Activated CD4-positive, alpha-beta memory T cell treated with anti-CD3 and anti-CD28 coated beads for 36 hours (primary cell): Measurements from ENCODE around the gene TLE4. TPM values are rescaled to one million over a fixed set of nuclear protein-coding genes. Genes with fewer than 3 reads are reported as not detected.
A peak's percentile ranks its signal among the peaks of the same experiment; 100 is the strongest.

ENCODE experiments used
- CTCF ChIA-PET: fragments of 350-600 bp; sonication (Branson Sonifier 250); formaldehyde crosslinking; loops from one replicate; lab custom pipeline; 2021; ENCODE audit warnings: antibody characterized with exemption, inconsistent platforms; lab: Charles Lee
- POLR2A ChIA-PET: fragments of 350-600 bp; sonication (Branson Sonifier 250); formaldehyde crosslinking; loops from one replicate; lab custom pipeline; 2021; ENCODE audit warnings: antibody characterized with exemption; lab: Charles Lee
- DNase-seq: peaks from one replicate; pipeline ENCODE4 v3.0.0-alpha.2; 2020
- H3K27ac Mint-ChIP-seq: one replicate; pipeline ENCODE4 v1.8.0; 2021; ENCODE audit warnings: mixed read lengths
- H3K27me3 Mint-ChIP-seq: one replicate; pipeline ENCODE4 v1.8.0; 2021; ENCODE audit warnings: mixed read lengths
- H3K36me3 Mint-ChIP-seq: one replicate; pipeline ENCODE4 v1.8.0; 2021; ENCODE audit warnings: mixed read lengths
- H3K4me1 Mint-ChIP-seq: one replicate; pipeline ENCODE4 v1.8.0; 2021; ENCODE audit warnings: low read depth, mixed read lengths
- H3K4me3 Mint-ChIP-seq: one replicate; pipeline ENCODE4 v1.8.0; 2021; ENCODE audit warnings: mild to moderate bottlenecking, mixed read lengths
- H3K9me3 Mint-ChIP-seq: one replicate; pipeline ENCODE4 v1.8.0; 2021; ENCODE audit warnings: mixed read lengths
- intact Hi-C: fragments of 100-400 bp; cut with micrococcal nuclease; formaldehyde crosslinking; loops from one replicate; pipeline ENCODE4 v1.15.1; 2023
- total RNA-seq, 2 experiments: library from RNA; stranded (reverse); gene quantifications; one replicate each; pipeline ENCODE4 v1.2.3, GENCODE V29; 2021

TLE4 gene
- total RNA-seq, 2 experiments from 2014 or later, result 14.3 to 15.3 TPM

DNA sequence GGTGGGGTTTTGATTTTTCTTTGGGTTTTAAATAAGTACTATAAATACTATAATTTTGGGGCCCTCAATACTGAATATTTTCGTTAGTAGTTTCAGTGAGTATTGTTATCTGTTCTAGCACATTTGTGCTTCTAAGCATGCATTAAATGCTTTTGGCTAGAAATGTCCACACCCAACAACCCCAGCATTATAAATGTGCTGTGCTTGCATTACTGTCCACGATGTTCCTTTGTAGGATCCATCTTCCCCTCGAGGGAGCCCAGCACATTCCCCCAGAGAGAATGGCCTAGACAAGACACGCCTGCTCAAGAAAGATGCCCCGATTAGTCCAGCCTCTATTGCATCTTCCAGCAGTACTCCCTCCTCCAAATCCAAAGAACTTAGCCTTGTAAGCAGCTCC is 134.7 kb downstream of the TLE4 start:
- Mint-ChIP-seq H3K4me1 (no peaks in the 10 kb centered on the region), H3K4me3 (no peak overlapping the region), H3K27ac (no peak overlapping the region), H3K36me3 (peaks cover 39% of the 10 kb centered on the region), H3K27me3 (no peaks in the 10 kb centered on the region), H3K9me3 (no peaks in the 10 kb centered on the region)
- CTCF ChIA-PET, result no interaction called here
- no peak for DNase-seq
- intact Hi-C loops, result no loop called here
- POLR2A ChIA-PET, result no interaction called here

DNA sequence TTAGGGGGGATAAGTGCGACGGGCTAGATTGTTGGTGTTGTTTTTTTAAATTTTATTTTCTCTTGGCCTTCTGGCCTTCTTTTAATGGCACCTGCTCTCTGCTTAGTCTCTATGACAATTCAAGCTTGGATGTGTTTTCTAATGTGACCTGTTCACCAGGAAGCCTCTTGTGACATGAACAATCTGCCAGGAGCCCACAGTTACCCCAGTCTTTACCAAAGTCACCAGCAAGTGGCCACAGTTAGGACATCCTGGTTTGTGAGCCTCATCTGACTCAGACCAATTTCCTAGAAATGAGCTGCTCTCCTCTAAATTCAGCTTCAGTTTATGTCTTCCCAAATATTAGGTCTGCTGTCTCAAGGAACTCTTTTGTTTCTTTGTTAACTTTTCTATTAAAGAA is 135.8 kb downstream of the TLE4 start:
- Mint-ChIP-seq H3K36me3 (peaks cover 41% of the 10 kb centered on the region), H3K9me3 (no peaks in the 10 kb centered on the region), H3K27ac (no peak overlapping the region), H3K4me3 (no peak overlapping the region), H3K4me1 (no peaks in the 10 kb centered on the region), H3K27me3 (no peaks in the 10 kb centered on the region)
- ChIA-PET POLR2A (no interaction called here), CTCF (no interaction called here)
- no peak for DNase-seq
- intact Hi-C loops, result no loop called here

DNA sequence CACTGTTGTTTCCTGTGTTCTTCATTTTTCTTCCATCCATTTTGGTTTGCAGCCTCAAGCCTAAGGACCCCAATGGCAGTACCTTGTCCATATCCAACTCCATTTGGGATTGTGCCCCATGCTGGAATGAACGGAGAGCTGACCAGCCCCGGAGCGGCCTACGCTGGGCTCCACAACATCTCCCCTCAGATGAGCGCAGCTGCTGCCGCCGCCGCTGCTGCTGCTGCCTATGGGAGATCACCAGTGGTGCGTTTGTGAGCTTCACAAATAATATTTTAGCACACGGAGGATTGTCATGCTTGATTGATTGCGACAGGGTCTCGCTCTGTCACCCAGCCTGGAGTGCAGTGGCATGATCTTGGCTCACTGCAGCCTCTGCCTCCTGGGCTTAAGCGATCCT is 136.8 kb downstream of the TLE4 start:
- no peak overlapping the region for H3K27ac Mint-ChIP-seq
- no peak overlapping the region for H3K4me3 Mint-ChIP-seq
- DNase-seq, result no peak
- H3K27me3 Mint-ChIP-seq, result no peaks in the 10 kb centered on the region
- no peaks in the 10 kb centered on the region for H3K9me3 Mint-ChIP-seq
- POLR2A ChIA-PET, result no interaction called here
- no peaks in the 10 kb centered on the region for H3K4me1 Mint-ChIP-seq
- intact Hi-C loops, result no loop called here
- peaks cover 44% of the 10 kb centered on the region for H3K36me3 Mint-ChIP-seq
- CTCF ChIA-PET, result no interaction called here

DNA sequence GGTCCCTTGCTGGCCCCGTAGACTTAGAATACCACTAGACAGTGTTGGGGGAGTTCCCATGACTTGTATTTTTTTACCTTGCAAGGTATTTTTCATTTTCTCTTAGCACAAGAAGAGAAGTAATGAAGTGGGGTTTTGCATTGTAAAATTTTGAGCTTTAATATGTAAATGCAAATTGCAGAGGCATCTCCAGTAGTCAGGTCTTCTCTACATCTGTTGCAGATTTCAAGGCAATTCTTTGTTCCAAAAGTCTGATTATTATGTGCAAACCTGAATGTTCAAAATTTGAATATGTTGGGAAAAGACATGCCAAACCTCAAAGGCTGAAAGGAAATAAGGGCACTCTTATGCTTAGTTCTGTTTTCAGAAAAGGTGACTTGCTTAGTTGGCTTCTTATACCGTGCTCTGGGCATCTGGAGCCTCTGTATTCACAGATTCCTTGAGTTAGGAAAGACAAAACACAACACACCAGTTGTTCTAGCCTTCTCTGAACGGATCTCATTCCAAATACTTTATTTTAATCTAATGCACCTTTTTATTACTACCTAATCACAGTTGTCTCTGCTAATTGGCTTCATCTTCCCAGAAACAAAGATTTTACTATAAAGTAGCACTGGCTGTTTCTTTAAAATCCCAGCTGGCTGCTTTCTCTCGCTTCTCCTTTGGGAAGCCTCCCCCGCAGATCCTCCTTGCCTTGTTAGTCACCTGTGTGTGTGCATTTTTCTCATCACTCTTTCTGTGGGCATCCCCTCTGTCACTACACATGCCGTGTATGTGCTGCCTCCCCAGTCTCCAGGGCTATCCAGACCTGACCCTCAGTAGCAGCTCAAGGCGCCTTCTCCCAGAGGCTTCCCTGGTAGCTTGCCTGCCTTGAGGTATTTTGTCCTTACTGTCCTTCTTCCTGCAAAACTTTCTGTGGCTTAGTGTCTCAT is 138.2 kb downstream of the TLE4 start:
- H3K27ac Mint-ChIP-seq, result no peak overlapping the region
- no peaks in the 10 kb centered on the region for H3K4me1 Mint-ChIP-seq
- intact Hi-C loops, result no loop called here
- no peaks in the 10 kb centered on the region for H3K27me3 Mint-ChIP-seq
- ChIA-PET CTCF (no interaction called here), POLR2A (no interaction called here)
- peaks cover 41% of the 10 kb centered on the region for H3K36me3 Mint-ChIP-seq
- no peak for DNase-seq
- H3K4me3 Mint-ChIP-seq, result no peak overlapping the region
- no peaks in the 10 kb centered on the region for H3K9me3 Mint-ChIP-seq

DNA sequence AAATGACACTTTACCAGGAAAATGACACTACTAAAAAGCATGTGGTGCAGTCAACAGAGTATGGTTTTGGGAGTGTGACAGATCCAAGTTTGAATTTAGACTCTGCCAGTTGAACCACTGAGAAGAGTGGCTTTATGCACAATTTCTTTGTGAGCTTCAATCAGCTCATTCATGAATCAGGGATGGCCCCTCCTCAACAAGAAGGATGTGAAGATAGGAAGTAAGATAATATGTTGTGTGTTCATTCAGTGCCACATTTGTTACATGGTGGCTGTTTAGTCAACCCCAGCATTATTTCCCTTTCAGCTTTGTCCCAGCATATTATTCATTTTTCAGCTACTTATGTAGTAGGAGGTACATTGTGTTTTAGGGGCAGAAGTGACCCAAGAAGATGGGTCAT is 140.1 kb downstream of the TLE4 start:
- Mint-ChIP-seq H3K27me3 (no peaks in the 10 kb centered on the region), H3K27ac (no peak overlapping the region), H3K9me3 (no peaks in the 10 kb centered on the region), H3K36me3 (peaks cover 31% of the 10 kb centered on the region), H3K4me3 (no peak overlapping the region), H3K4me1 (no peaks in the 10 kb centered on the region)
- intact Hi-C loops, result no loop called here
- no peak for DNase-seq
- ChIA-PET POLR2A (no interaction called here), CTCF (no interaction called here)

DNA sequence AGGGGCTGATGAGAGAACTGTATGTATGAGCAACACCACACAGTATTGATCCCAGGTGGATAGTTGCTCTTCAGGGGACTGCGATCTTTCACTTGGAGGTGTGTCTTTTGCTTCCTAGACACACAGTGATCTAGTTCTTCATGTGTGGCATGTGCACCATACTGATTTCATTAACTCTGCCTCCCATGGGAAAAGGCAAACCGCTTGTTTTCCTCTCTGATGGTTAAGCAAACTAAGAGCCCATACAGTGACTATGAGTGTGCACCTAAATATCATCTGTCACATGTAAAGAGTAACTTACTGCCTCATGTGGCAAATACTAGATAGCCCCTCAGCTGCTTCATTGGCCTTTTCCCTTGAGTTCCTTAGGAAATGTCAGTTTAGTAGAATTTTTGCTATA is 147.3 kb downstream of the TLE4 start:
- ChIA-PET POLR2A (no interaction called here), CTCF (no interaction called here)
- Mint-ChIP-seq H3K4me3 (no peak overlapping the region), H3K4me1 (no peaks in the 10 kb centered on the region), H3K27me3 (no peaks in the 10 kb centered on the region), H3K36me3 (peaks cover 45% of the 10 kb centered on the region), H3K27ac (no peak overlapping the region), H3K9me3 (no peaks in the 10 kb centered on the region)
- no peak for DNase-seq
- intact Hi-C loops, result no loop called here

DNA sequence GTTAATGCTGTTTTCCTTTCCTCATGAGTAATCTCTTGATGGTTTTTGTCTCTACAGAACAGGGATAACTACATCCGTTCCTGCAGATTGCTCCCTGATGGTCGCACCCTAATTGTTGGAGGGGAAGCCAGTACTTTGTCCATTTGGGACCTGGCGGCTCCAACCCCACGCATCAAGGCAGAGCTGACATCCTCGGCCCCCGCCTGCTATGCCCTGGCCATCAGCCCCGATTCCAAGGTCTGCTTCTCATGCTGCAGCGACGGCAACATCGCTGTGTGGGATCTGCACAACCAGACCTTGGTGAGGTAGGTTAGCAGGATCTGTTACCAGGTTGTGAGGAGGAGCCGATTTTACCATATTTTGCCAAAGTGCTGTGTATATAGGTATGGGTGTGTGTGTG is 148.2 kb downstream of the TLE4 start:
- Mint-ChIP-seq H3K4me1 (no peaks in the 10 kb centered on the region), H3K27ac (no peak overlapping the region), H3K36me3 (peaks cover 45% of the 10 kb centered on the region), H3K4me3 (no peak overlapping the region), H3K9me3 (no peaks in the 10 kb centered on the region), H3K27me3 (no peaks in the 10 kb centered on the region)
- POLR2A ChIA-PET, result no interaction called here
- DNase-seq, result no peak
- intact Hi-C loops, result no loop called here
- CTCF ChIA-PET, result no interaction called here

DNA sequence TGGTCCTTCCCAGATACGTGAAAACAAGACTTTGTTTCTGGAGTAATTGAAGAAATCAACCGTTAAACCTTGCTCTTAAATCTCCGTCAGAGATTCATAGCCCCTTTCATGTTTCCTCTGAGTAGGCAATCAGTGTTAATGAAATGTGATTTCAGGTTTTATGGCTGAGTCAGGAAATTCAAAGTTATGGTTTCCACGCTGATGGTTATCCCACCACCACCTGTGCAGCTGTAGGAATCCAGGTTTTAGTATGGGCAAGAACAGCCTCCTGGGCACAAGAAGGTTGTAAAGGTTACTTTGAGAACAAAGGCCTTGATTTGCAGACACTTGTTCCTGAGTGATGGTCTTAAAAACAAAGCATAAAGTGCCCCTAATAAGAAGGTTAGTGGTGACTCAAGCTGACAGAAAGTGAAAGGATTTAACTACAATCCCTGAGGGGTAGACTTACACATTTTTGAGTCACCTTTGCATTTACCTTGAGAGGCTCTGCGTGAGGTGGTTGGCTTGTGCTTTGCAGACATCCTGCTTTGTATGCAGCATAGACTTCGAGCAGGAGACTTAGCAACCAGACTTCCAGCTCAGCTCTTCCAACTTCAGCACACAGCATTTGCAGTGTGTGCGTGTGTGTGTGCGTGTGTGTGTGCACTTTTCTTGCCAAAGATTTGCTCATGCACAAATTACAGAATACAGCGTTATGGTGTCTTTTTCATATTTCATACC is 159.6 kb downstream of the TLE4 start:
- intact Hi-C loops, result no loop called here
- Mint-ChIP-seq H3K4me3 (no peak overlapping the region), H3K9me3 (peaks cover 7% of the 10 kb centered on the region), H3K27ac (no peak overlapping the region), H3K36me3 (peaks cover 9% of the 10 kb centered on the region), H3K27me3 (no peaks in the 10 kb centered on the region), H3K4me1 (peaks cover 3% of the 10 kb centered on the region)
- DNase-seq, result peak; percentile 27
- ChIA-PET CTCF (no interaction called here), POLR2A (no interaction called here)

DNA sequence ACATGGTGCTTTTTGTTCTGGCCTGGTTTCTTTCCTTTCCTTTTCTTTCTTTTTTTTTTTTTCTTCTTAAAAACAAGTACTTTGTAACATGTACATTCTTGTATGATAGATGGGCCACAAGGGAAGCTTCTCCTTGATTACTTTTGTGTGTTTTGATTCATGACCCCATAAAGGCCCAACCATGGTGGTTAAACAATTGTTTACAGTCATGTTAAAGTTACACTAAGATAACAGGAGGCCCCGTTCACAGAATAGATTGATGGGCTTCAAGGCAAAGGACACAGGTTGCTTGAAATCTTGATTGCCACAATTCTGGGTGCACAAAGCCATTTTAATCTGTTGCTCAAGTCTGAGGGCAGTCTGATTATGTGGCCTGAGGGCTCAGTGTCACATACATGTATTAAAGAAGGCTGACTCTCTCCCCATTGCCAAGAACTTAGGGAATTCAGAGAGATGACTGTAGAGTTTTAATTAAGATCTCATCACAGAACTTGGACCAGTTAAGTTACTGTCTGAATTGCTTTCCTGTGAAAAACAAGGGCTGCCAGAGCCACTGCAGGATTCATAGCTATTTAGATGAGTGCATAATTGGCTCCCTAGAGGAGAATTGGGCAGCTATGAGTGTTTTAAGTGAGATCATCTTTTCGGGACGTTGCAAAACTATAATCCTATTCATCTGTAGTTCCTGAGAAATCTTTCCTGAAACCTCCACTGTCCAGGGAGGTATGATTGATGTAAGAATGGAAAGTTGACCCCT is 163.4 kb downstream of the TLE4 start:
- peaks cover 7% of the 10 kb centered on the region for H3K9me3 Mint-ChIP-seq
- ChIA-PET POLR2A (no interaction called here), CTCF (no interaction called here)
- peaks cover 3% of the 10 kb centered on the region for H3K4me1 Mint-ChIP-seq
- no peaks in the 10 kb centered on the region for H3K27me3 Mint-ChIP-seq
- intact Hi-C loops, result no loop called here
- no peak overlapping the region for H3K4me3 Mint-ChIP-seq
- no peak for DNase-seq
- H3K36me3 Mint-ChIP-seq, result no peaks in the 10 kb centered on the region
- H3K27ac Mint-ChIP-seq, result no peak overlapping the region

DNA sequence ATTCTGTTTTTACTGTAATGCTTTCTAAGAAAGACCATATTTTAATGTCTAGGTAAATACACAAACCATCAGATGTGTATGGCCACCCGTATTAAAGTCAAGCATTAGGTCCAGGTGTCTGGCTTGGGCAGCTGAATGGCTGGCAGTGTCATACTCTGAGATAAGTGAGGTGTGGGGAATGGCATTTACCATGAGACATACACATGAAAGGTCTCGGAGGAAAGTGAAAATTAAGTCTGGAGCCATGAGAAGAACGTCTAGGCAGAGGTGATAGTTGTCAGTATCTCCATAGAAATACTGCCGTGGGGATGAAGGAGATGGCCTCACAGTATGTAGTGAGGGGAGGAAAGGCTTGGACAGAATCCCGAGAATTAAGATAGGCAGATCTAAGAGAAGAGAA is 164.3 kb downstream of the TLE4 start:
- no peak for DNase-seq
- CTCF ChIA-PET, result no interaction called here
- intact Hi-C loops, result no loop called here
- Mint-ChIP-seq H3K27me3 (no peaks in the 10 kb centered on the region), H3K36me3 (no peaks in the 10 kb centered on the region), H3K9me3 (peaks cover 7% of the 10 kb centered on the region), H3K4me1 (peaks cover 3% of the 10 kb centered on the region), H3K27ac (no peak overlapping the region), H3K4me3 (no peak overlapping the region)
- POLR2A ChIA-PET, result no interaction called here

DNA sequence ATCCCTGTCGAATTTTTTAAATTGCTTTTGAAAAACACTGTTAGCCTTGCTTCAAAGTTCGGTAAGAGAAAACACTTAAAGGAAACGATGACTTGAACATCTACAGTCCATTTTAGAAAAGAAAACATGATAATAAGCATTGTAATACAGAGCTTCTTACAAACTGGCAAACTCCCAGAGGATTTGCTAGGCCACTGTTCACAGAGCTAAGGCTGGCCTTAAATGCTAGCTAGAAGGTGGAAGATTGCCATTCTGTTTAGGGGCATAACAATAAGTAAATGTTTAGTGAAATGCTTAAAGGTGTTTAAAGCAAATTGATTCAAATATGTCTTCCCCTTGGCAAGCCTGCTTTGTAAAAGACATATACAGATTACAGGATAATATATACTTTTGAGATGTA is 169.6 kb downstream of the TLE4 start:
- H3K4me3 Mint-ChIP-seq, result no peak overlapping the region
- POLR2A ChIA-PET, result no interaction called here
- intact Hi-C loops, result no loop called here
- H3K27ac Mint-ChIP-seq, result no peak overlapping the region
- H3K9me3 Mint-ChIP-seq, result no peaks in the 10 kb centered on the region
- H3K27me3 Mint-ChIP-seq, result no peaks in the 10 kb centered on the region
- no peaks in the 10 kb centered on the region for H3K4me1 Mint-ChIP-seq
- no peak for DNase-seq
- CTCF ChIA-PET, result no interaction called here
- H3K36me3 Mint-ChIP-seq, result no peaks in the 10 kb centered on the region

DNA sequence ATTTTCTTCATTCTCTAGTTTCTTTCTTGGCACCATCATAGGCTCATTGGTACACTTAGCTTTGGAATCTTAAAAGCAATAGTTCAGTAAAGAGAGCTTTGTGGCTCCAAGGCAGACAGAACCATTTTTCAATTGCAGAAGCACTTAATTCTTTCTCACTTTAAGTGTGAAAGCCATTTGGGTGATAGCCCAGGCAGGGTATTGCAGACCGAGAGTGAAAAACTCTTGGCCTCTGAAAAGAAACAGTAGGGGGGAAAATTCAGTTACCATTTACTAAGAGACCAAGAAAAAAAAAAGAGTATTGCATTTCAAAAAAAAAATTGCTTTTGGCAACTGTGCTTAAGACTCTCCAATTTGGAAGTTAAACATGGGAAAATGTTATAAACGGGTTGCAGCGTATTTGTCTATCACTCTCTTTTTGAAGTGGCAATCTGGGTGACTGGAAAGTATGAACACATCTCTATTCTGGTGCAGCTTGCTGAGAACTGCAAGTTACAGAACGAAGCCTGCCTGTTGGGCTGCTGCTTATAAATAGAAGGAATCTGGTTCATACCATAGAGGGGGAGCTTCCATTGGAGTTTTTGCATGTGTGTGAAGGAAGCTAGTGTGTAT is 170.5 kb downstream of the TLE4 start:
- POLR2A ChIA-PET, result no interaction called here
- no peak for DNase-seq
- Mint-ChIP-seq H3K27me3 (no peaks in the 10 kb centered on the region), H3K9me3 (no peaks in the 10 kb centered on the region), H3K4me3 (no peak overlapping the region), H3K4me1 (no peaks in the 10 kb centered on the region), H3K36me3 (no peaks in the 10 kb centered on the region), H3K27ac (no peak overlapping the region)
- CTCF ChIA-PET, result no interaction called here
- intact Hi-C loops, result no loop called here
